ENCODE results near the gene KCNH2. TPM values are rescaled to one million over a fixed set of nuclear protein-coding genes. Genes with fewer than 3 reads are reported as not detected.
A peak's percentile ranks its signal among the peaks of the same experiment; 100 is the strongest.

The KCNH2 gene
- total and polyA plus RNA-seq, 2 of the 13 experiments (the other 11 are each of a cell fraction or from before 2014, with no cell fraction given): 0.09 to 0.11 TPM

DNA sequence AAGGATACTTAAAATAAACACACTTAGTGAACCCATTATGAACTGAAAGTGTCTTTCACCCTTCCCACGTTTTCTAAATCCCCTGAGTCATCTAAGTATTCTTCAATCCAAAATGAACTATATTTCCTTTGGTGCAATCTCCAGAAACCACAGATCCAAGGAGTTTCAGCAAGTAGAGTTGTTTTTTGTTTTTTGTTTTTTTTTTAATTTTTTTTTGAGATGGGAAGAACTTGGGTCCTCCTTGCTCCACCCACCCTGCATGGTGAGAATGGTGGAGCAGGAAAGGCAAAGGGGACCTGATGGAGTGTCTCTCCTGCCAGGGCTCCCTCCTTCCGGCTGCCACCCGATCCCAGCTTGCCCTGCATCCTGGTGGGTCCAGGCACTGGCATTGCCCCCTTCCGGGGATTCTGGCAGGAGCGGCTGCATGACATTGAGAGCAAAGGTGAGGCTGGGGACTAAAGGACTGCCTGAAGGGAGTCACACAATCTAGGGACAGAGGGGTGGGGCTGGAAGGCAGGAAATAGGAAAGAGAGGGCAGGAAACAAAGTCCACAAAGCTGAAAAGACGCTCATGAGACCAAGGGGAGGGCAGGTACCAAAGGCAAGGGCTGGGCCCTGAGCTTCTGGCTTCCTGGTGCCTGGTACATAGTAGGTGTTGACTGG, 34.0 kb upstream of the KCNH2 start (continued):
- TF ChIP-seq ZNF318 (CRISPR knock-in tag; IDR thresholded peaks at IDR 0.05) (no peak), ZBTB25 (CRISPR knock-in tag; IDR thresholded peaks at IDR 0.05) (no peak), ZNF256 (CRISPR knock-in tag; conservative IDR thresholded peaks at IDR 0.05) (no peak), CC2D1A (CRISPR knock-in tag; IDR thresholded peaks at IDR 0.05) (no peak), HNRNPL (IDR thresholded peaks at IDR 0.05; ENCODE audit: low read depth, low read length) (peak; percentile 93), FOXA1 (IDR thresholded peaks at IDR 0.05) (no peak), FOXA1 (CRISPR knock-in tag; IDR thresholded peaks at IDR 0.05) (no peak), CEBPG (CRISPR knock-in tag; IDR thresholded peaks at IDR 0.05) (peak; percentile 21; the same call in 1 of the 2 replicates), NR2F6 (IDR thresholded peaks at IDR 0.05) (no peak), NR2F6 (CRISPR knock-in tag; IDR thresholded peaks at IDR 0.05) (0 out of 2 replicates have a peak, but pooled peaks have one; percentile 39), ZBTB20 (CRISPR knock-in tag; IDR thresholded peaks at IDR 0.05; ENCODE audit: borderline replicate concordance, low read depth) (peak; percentile 45; the same call in 1 of the 2 replicates), MZF1 (CRISPR knock-in tag; IDR thresholded peaks at IDR 0.05; ENCODE audit: borderline replicate concordance) (no peak), ATF7-NPFF (CRISPR knock-in tag; IDR thresholded peaks at IDR 0.05; ENCODE audit: low read depth) (no peak), IRX3 (CRISPR knock-in tag; IDR thresholded peaks at IDR 0.05; ENCODE audit: borderline replicate concordance, low read depth) (no peak)
- TF ChIP-seq, protein P1, sequence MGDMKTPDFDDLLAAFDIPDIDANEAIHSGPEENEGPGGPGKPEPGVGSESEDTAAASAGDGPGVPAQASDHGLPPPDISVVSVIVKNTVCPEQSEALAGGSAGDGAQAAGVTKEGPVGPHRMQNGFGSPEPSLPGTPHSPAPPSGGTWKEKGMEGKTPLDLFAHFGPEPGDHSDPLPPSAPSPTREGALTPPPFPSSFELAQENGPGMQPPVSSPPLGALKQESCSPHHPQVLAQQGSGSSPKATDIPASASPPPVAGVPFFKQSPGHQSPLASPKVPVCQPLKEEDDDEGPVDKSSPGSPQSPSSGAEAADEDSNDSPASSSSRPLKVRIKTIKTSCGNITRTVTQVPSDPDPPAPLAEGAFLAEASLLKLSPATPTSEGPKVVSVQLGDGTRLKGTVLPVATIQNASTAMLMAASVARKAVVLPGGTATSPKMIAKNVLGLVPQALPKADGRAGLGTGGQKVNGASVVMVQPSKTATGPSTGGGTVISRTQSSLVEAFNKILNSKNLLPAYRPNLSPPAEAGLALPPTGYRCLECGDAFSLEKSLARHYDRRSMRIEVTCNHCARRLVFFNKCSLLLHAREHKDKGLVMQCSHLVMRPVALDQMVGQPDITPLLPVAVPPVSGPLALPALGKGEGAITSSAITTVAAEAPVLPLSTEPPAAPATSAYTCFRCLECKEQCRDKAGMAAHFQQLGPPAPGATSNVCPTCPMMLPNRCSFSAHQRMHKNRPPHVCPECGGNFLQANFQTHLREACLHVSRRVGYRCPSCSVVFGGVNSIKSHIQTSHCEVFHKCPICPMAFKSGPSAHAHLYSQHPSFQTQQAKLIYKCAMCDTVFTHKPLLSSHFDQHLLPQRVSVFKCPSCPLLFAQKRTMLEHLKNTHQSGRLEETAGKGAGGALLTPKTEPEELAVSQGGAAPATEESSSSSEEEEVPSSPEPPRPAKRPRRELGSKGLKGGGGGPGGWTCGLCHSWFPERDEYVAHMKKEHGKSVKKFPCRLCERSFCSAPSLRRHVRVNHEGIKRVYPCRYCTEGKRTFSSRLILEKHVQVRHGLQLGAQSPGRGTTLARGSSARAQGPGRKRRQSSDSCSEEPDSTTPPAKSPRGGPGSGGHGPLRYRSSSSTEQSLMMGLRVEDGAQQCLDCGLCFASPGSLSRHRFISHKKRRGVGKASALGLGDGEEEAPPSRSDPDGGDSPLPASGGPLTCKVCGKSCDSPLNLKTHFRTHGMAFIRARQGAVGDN (CRISPR knock-in tag; IDR thresholded peaks at IDR 0.05): peak; percentile 74
- TF ChIP-seq, protein P2, sequence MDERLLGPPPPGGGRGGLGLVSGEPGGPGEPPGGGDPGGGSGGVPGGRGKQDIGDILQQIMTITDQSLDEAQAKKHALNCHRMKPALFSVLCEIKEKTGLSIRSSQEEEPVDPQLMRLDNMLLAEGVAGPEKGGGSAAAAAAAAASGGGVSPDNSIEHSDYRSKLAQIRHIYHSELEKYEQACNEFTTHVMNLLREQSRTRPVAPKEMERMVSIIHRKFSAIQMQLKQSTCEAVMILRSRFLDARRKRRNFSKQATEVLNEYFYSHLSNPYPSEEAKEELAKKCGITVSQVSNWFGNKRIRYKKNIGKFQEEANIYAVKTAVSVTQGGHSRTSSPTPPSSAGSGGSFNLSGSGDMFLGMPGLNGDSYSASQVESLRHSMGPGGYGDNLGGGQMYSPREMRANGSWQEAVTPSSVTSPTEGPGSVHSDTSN (CRISPR knock-in tag; IDR thresholded peaks at IDR 0.05): no peak

All from HepG2 (cell line).